Hepatic stellate cell (primary cell): ENCODE measurements around the gene SMIM11.
"Not testable (repeated sequence)": the region's sequence is repeated elsewhere in the genome, so short reads cannot be mapped to it uniquely, and the experiment has no call there.

ENCODE experiments used
- DNase-seq: peaks from one replicate; pipeline ENCODE4 v3.0.0; 2011; ENCODE audit warnings: low spot score

Gene SMIM11, protein sequence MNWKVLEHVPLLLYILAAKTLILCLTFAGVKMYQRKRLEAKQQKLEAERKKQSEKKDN

GRCh38 chr21:34374940-34375618 is at the start of gene SMIM11:
Gene SMIM11 (plus strand): TSS chr21:34375507. CDS start chr21:34379505, 3,998 bp downstream.
- DNase-seq, result not testable (repeated sequence)

DNA sequence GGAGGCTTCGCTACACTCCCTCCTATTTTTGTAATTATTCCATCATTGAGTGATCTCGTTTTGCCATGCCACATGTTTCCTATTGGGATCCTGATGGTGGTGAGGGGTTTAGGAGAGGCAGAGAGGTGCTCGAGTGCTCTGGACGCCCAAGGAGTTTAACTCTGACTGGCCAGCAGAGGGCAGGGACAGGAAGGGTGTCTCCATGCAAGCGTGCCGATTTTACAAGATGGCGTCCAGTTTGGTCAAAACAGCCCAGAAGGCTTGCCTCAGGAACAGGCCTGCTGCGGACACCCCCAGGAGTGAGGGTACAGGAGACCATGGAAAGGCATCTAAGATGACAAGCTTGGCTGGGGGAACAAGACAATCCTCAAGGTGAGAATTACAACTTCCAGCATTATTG is 45.3 kb upstream of the SMIM11 start:
- DNase-seq, result no peak

DNA sequence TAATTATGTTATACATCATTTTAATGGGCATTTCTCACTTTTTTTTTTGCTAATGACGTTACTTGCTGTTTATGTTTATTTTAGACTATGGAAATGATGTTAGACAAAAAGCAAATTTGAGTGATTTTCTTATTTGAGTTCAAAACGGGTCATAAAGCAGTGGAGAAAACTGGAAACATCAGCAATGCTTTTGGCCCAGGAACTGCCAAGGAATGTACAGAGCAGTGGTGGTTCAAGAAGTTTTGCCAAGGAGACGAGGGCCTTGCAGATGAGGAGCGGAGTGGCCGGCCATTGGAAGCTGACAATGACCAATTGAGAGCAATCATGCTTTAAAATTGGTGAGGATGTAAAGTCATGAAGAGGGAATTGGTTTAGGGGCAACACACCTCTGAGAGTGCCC is 43.6 kb upstream of the SMIM11 start:
- DNase-seq, result no peak

GRCh38 chr21:34332347-34332746 is 43.0 kb upstream of the SMIM11 start:
- DNase-seq, result no peak

GRCh38 chr21:34333121-34333739 is 42.1 kb upstream of the SMIM11 start:
- no peak for DNase-seq

- no peak for DNase-seq
These were observed 40.0 kb upstream of the SMIM11 start for GRCh38 chr21:34335316-34335715.

GRCh38 chr21:34336245-34336644 is 39.1 kb upstream of the SMIM11 start:
- DNase-seq, result no peak

DNA sequence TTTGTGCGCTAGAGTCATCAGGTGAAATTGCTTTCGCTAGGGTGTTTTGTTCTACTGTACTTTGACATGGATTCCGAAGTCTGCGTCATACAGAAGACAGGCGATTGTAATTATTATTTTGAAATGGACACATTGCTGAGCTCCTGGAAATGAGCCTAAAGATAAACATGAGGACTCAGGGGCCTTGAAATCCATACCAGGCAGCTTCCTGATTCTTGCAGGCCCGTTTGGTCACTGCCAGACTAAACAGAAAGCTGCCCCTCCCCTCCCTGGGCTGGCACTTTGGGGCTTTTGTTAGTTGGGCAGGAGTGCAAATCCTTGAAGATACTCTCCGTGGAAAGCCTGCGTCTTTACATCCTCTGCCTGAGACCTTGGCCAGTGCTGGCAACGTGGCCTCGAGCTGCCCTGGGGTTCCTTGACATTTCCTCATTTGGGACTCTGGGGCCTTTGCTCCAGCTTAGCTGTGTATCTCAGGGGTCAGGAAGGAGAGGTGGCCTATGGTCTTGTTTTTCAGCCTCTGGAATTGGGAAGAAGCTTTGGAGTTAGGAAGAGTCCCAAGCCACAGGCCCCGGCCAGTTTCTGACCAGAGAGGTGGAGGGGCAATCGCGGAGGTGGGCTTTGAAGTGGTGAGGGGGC is 38.4 kb upstream of the SMIM11 start:
- peak; percentile 61 for DNase-seq

DNA sequence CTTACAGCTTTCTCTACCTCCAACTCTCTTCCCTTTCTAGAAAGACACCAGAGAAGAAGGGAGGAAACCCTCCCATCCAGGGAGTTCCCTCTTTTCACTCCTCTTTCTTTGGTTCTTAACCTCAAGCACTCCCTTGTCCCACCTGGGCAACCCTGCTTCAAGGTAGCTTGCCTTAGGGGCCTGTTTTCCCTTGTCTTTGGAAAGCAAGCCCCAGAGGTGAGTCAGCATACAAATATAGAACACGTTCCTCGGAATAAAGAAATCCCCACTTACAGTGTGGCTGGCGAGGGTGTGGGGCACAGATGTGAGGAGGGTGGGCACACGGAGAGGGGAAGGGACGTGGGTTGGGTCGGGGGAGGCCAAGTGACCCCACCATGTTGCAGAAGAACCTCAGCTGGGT is 37.6 kb upstream of the SMIM11 start:
- no peak for DNase-seq

GRCh38 chr21:34338226-34338625 is 37.1 kb upstream of the SMIM11 start:
- no peak for DNase-seq

GRCh38 chr21:34340061-34340460 is 35.2 kb upstream of the SMIM11 start:
- DNase-seq, result no peak

DNA sequence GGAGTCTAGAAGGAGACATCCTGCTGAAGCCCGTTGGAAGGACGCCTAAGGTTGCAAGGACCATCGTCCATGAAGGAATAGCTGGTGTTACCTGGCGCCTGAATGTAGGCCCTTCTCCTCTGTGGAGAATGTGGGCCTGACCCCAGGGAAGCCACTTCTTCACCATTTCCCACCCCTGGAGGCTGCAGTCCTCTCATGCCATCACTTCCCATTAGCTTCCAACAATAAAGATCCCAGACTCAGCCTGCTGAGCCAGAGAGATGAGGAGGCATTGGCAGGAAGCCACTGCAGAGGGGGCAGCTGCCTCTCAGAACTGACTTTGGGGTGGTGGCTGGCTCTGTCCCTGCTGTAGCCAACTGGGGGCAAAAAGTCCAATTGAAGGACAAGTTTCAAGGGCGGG is 32.8 kb upstream of the SMIM11 start:
- no peak for DNase-seq

DNA sequence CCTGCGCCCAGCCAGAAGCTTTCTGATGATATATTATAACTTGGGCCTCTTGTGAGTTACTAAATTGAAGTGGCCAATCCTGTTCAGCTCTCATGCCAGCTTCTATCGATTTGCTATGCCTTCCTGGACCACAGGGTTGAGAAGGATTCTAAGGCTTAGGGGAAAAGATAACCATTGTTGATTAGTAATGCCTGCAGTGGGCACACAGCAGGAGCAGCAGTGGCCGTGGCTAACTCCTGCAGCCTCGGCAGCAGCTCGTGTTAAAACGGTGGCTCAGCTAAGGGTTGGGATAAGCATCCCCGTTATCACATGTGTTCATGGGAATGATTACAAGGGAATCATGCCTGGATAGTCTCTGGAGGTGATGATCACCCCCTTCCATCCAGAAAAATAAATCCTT is 32.0 kb upstream of the SMIM11 start:
- DNase-seq, result no peak

GRCh38 chr21:34343838-34344381 is 31.4 kb upstream of the SMIM11 start:
- DNase-seq, result no peak

GRCh38 chr21:34344584-34344983 is 30.7 kb upstream of the SMIM11 start:
- no peak for DNase-seq

DNA sequence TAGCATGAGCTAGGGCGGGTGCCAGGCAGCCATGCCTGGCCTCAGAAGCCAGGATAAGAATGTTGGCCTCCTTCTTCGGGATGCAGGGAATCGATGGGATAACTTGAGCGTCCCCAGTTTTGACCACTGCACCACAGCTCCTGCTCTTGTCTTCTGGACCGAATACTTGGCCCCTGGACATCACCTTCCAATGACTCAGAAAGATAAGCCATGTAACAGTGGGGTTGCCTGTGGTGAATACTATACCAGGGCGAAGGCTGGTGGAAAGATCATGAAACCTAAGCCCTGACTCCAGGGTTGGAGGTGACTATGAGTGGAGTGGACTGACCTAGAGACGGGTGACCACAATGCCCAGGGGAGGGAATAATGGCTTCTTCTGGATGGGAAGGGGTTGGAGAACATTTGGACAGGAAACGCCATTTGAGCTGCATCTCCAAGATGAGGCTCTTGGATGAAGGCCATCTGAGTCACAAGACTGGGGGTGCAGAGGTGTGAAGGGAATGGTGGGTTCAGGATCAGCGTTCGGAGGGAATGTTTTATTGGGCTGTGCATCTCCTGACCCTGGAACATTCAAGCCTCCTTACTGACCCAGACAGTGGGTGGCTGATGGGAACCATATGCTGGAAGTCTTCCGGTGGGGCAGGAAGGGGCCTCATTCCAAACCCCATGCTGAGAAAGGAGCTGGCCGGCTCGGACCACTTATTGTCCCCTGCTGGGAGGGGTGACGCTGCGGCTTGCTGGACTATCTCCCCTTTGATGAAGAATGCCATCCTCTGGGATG is 30.0 kb upstream of the SMIM11 start:
- no peak for DNase-seq

DNA sequence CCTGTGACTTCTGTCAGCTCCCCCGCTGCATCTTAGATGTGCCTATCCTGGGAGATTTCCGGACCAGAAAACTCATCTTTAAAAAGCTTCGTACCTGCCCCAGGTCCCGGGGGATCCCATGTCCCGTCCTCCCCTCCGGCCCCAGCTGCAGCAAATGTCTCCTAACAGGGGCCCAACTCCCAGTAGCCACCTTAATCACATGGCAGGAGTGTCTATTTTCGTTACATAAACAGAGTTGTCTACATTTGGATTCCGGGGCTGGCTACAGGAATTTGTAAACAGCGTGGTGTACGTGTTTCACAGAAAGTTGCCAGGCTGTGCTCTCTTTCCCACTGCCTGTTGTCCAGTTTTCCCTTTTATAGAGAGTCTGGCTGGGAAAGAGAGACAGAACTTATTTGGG is 29.4 kb upstream of the SMIM11 start:
- DNase-seq, result peak; percentile 62

GRCh38 chr21:34348890-34349519 is 26.3 kb upstream of the SMIM11 start:
- no peak for DNase-seq

GRCh38 chr21:34351786-34352241 is 23.5 kb upstream of the SMIM11 start:
- DNase-seq, result peak; percentile 49

GRCh38 chr21:34352556-34352955 is 22.8 kb upstream of the SMIM11 start:
- no peak for DNase-seq

DNA sequence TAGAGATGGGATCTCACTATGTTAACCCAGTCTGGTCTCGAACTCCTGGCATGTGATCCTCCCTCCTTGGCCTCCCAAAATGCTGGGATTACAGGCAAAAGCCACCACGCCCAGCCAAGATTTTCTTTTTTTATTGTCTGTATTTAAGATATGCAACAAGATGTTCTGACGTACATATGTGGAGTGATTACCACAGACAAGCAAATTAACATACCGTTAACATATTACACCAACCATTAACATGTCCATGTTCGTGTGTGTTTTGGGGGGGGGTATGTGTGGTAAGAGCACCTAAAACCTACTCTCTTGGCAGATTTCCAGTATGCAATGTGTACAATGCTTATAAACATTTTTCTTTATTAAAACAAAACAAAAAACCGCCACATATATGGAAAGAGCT is 22.1 kb upstream of the SMIM11 start:
- DNase-seq, result no peak

DNA sequence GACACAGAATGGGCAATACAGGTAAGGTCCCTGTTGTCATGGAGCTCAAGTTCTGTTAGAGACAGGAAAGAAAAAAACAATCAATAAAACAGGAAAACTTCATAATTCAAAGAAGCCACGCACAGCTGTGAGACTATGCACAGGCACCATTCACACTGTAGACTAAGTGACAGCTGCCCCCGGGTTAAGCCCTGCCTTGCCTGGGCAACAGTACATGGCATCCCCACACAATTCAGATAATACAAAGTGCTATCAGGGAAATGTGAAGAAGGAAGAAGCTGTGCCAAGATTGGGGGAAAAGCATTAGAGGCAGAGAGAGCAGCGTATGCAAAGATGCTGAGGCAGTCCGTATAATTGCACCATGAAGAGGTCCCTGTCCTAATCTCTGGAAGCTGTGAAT is 20.5 kb upstream of the SMIM11 start:
- DNase-seq, result no peak
